CD4-positive, alpha-beta T cell treated with Interferon alpha-2 for 1 hour (primary cell): Measurements from ENCODE around the gene ITGA1.
A peak's percentile ranks its signal among the peaks of the same experiment; 100 is the strongest.

Experiments
- DNase-seq, 2 donors: peaks; one replicate each; pipeline ENCODE4 v3.0.0-alpha.2; 2020 to 2022

ITGA1 gene

DNA sequence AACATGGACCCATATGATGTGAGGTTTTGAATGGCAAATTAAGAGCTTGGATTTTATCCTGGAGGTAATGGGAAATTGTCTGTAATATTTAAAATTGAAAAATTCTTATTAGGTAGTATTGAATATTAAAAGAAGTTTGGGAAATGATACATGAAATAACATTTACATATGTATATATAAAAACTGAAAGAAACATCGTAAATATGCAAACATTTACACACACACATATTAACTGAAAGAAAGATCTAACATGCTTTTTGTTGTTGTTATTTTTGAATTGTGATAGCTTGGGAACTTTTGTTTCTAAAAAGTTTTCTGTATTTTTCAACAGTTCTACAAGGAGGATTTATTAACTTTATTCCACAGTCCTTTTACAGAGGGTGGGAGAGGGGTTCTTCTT, 118.6 kb downstream of the ITGA1 start:
- DNase-seq: no peak

- no peak for DNase-seq
Observed at GRCh38 chr5:52906845-52907244, 119.1 kb downstream of the ITGA1 start.

- DNase-seq: no peak
Observed at GRCh38 chr5:52909192-52909591, 121.5 kb downstream of the ITGA1 start.

GRCh38 chr5:52910071-52910470, 122.4 kb downstream of the ITGA1 start:
- DNase-seq: no peak

DNA sequence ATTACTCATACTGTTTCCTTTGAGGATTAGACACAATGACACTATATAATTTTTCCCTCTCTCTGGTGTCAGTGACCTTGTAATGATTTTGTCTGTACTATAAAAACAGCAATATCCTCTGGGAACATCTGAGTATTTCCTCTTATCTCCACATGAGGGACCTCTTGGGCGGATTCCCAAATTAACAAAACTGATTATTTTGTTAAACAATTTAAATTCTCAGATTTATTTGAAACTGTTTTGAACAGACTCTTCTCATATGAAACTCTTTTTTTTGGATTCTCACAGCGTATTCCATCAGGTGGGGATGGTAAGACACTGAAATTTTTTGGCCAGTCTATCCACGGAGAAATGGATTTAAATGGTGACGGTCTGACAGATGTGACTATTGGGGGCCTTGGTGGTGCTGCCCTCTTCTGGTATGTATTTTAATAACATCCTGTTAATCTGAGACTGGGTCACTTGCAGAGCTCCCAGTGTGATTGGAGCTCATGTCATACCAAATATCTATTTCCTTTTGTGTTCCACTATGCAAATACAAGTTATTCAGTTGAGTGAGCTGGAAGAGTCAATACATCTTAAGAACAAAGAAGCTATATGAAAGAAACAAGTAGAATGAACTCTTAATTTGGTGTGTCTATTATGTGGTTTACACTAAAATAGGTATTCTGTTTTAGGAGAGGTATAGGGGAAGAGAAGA, 127.6 kb downstream of the ITGA1 start:
- DNase-seq: peak; percentile 52 to 78

GRCh38 chr5:52920929-52921328, 133.2 kb downstream of the ITGA1 start:
- no peak for DNase-seq

GRCh38 chr5:52922384-52922783, 134.7 kb downstream of the ITGA1 start:
- DNase-seq: no peak

DNA sequence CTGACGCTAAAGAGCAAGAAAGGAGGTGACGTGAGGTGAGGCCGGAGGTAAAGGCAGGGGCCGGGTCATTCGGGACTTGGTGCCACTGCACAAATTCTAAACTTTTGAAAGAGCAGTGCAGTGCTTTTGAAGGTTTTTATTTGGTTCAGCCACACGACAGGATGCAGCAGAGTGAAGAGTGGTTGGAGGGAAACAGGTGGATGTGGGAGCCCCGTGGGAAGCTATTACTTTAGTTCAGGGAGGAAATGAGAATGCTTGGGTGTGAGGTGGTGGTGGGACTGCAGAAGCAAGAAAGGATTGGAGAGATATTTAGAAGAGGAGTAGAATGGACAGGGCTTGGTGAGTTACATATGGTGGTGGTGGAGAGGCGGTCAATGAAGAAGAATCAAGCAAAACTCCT, 136.7 kb downstream of the ITGA1 start:
- DNase-seq: no peak

GRCh38 chr5:52925001-52925400, 137.3 kb downstream of the ITGA1 start:
- no peak for DNase-seq

GRCh38 chr5:52928689-52929088, 141.0 kb downstream of the ITGA1 start:
- DNase-seq: no peak

- no peak for DNase-seq
Observed at GRCh38 chr5:52938226-52938625, 150.5 kb downstream of the ITGA1 start.

GRCh38 chr5:52943285-52943684, 155.6 kb downstream of the ITGA1 start:
- no peak for DNase-seq

DNA sequence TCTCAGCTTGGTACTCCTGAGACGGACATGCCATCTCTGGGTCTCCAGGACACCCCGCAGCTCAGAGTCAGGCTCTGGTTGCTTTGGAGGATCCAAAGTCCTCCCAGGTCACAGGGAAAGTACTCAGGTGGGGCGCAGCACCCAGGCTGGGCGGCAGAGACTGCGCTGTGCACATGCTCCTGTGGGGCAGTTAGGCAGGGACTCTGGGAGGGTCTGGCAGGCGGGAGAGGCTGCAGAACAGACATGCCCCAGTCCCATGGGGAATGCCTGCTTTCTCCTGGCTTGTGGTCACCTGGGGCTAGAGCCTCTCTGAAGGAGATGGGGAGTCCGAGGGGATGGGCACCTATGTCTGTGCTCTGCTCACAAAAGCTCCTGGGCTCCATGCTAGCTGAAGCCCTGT, 156.1 kb downstream of the ITGA1 start:
- no peak for DNase-seq

- DNase-seq: peak in 1 of 2 donors; percentile 5
Observed at GRCh38 chr5:52945040-52945439, 157.3 kb downstream of the ITGA1 start.

- DNase-seq: no peak
Observed at GRCh38 chr5:52947208-52947607, 159.5 kb downstream of the ITGA1 start.

- no peak for DNase-seq
Observed at GRCh38 chr5:52947851-52948250, 160.1 kb downstream of the ITGA1 start.

- peak; percentile 48 to 79 for DNase-seq
Observed at GRCh38 chr5:52948418-52949076, 160.8 kb downstream of the ITGA1 start.

DNA sequence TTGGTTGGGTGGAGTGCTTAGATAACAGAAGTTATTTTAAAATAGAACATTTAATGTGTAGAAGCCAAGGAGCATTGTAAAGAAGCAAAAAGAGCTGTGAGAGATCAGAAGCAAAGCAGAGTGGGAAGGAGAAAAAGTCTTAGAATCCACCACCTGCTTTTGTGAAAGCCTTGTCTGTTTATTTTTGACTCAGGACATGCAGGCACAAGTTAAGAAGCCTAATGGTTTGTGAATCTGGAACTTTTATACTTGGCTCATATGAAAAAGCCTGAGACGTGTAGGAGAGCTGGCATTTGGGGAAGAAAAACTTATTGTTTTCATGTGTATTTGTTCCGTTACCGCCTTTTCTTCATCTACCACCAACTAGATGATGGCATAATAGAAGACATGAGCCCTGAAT, 163.0 kb downstream of the ITGA1 start:
- DNase-seq: no peak

GRCh38 chr5:52952483-52952882, 164.8 kb downstream of the ITGA1 start:
- no peak for DNase-seq

GRCh38 chr5:52956014-52956413, 168.3 kb downstream of the ITGA1 start:
- no peak for DNase-seq

DNA sequence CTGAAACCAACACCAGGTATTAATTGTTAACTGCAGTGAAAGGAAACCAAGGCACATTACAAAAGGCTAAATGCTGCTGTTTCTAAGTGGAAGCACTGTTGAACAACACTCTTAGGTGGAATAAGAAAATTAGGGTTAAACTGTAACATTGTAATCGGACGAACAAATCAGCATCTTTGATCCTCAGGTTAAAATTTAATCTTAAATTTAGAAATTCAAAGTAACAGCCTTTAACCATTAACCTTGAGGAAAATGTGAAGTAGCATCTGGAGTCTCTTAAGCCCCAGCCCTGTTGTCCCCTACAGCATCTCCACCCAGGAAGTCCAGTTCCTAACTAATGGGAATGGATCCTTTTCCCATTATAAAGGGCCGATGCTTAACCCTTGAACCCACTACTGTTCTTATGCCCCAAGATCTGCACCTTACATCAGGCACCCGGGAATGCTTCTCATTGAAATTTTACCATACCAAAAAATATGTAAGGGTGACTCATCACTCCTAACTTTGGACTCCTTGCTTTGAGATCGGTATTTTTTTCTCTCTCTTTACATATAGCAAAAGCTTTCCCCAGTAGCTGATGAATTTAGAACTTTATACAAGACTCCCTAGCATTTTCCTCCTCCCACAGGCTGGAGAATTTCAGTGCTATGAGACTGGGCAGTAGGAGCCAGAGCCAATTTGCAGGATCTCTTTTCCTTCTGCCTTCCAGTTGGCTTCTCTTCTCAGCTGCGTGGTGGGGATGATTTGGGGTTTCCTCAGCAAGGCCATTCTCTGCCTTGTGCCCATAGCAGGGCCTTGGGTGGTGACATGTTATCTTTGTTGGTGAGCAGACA, 169.4 kb downstream of the ITGA1 start:
- DNase-seq: no peak

DNA sequence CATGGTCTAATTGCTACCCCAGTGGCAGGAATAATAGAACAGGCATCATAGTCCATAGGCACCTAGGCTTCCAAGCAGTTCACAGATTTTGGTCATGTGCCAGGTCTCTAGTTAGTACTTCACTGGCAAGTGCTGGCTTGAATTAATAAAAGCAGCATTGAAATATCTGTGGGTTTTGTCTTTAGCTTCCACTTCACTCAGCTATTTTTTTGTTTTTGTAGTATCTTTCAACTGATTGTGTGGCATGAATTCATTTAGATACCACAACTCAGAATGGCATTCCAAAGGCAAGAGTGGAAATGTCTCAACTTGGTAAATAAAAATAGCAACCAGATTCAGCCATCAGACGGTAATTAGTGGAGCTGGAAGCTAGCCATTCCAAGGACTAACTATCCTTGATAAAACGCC, 173.6 kb downstream of the ITGA1 start:
- DNase-seq: no peak

DNA sequence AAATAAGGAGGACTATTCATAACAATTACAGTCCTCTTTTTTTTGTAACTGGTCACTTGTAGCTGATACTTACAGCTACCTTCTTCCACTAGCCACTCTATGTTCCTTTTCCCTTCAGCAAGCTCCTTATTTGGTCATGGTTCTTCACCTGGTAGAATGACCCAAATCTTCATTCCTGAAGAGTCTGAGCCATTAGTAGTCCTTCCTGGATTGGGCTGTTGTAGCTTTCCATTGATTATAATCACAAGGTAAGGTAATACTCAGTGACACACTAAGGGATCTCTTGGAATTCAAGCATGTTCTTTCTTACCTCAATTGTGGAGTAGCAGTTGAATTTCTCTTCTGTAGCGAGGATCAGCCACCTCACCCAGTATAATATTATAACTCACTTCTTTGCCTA, 175.9 kb downstream of the ITGA1 start:
- DNase-seq: no peak

DNA sequence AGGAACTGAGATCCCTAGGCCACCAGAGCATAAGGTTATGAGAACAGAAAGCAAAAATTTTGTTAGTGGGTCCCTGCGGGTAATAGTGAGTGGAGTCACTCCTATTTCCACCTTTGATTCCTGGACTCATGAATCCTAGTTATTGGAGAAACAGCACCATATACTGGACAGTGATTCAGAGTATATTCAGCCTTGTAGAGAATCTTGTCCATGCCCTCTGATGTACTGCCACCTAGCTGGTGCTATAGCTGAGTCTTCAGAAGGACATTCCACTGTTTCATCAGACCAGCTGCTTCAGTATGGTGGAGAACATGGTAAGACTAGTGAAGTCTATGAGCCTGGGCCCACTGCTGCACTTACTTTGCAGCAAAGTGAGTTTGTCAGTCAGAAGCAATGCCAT, 176.4 kb downstream of the ITGA1 start:
- DNase-seq: no peak
